Activated CD4-positive, alpha-beta T cell treated with anti-CD3 and anti-CD28 coated beads for 1 hour (primary cell): Measurements from ENCODE around the gene HDLBP.

Experiments
- DNase-seq: peaks from one replicate; pipeline ENCODE4 v3.0.0-alpha.2; 2020

Gene HDLBP

GRCh38 chr2:241248897-241249296 lies 66.6 kb downstream of the HDLBP start:
- DNase-seq, result no peak

GRCh38 chr2:241248289-241248688 lies 67.2 kb downstream of the HDLBP start:
- DNase-seq, result no peak

GRCh38 chr2:241244368-241244767 lies 71.1 kb downstream of the HDLBP start:
- no peak for DNase-seq

GRCh38 chr2:241242306-241242705 lies 73.2 kb downstream of the HDLBP start:
- DNase-seq, result no peak

- DNase-seq, result no peak
Observed at GRCh38 chr2:241241669-241242068, 73.8 kb downstream of the HDLBP start.

GRCh38 chr2:241240320-241241004 lies 75.0 kb downstream of the HDLBP start:
- DNase-seq, result no peak

GRCh38 chr2:241239552-241240202 lies 75.8 kb downstream of the HDLBP start:
- no peak for DNase-seq

- DNase-seq, result no peak
Observed at GRCh38 chr2:241238693-241239198, 76.7 kb downstream of the HDLBP start.

- DNase-seq, result no peak
Observed at GRCh38 chr2:241237949-241238371, 77.5 kb downstream of the HDLBP start.

GRCh38 chr2:241237047-241237446 lies 78.4 kb downstream of the HDLBP start:
- DNase-seq, result no peak

- DNase-seq, result no peak
Observed at GRCh38 chr2:241235859-241236593, 79.4 kb downstream of the HDLBP start.

- DNase-seq, result no peak
Observed at GRCh38 chr2:241234962-241235740, 80.3 kb downstream of the HDLBP start.

- DNase-seq, result no peak
Observed at GRCh38 chr2:241234066-241234790, 81.2 kb downstream of the HDLBP start.

GRCh38 chr2:241232736-241233575 lies 82.5 kb downstream of the HDLBP start:
- DNase-seq, result no peak

- DNase-seq, result no peak
Observed at GRCh38 chr2:241230435-241230834, 85.0 kb downstream of the HDLBP start.

GRCh38 chr2:241229563-241230401 lies 85.7 kb downstream of the HDLBP start:
- DNase-seq, result no peak

GRCh38 chr2:241228860-241229516 lies 86.5 kb downstream of the HDLBP start:
- DNase-seq, result no peak

- no peak for DNase-seq
Observed at GRCh38 chr2:241228081-241228859, 87.2 kb downstream of the HDLBP start.

GRCh38 chr2:241227594-241227993 lies 87.9 kb downstream of the HDLBP start:
- no peak for DNase-seq
